GM19023 (cell line): ENCODE measurements around the gene MED1.
"Not testable (repeated sequence)": the region's sequence is repeated elsewhere in the genome, so short reads cannot be mapped to it uniquely, and the experiment has no call there.

Experiments
- ATAC-seq: cut with Tn5 transposase; IDR thresholded peaks from one replicate; pipeline ENCODE4 v1.9.1; 2021; ENCODE audit warnings: mild to moderate bottlenecking, moderate library complexity; ENCODE audit not compliant: unreplicated experiment

The MED1 gene, protein sequence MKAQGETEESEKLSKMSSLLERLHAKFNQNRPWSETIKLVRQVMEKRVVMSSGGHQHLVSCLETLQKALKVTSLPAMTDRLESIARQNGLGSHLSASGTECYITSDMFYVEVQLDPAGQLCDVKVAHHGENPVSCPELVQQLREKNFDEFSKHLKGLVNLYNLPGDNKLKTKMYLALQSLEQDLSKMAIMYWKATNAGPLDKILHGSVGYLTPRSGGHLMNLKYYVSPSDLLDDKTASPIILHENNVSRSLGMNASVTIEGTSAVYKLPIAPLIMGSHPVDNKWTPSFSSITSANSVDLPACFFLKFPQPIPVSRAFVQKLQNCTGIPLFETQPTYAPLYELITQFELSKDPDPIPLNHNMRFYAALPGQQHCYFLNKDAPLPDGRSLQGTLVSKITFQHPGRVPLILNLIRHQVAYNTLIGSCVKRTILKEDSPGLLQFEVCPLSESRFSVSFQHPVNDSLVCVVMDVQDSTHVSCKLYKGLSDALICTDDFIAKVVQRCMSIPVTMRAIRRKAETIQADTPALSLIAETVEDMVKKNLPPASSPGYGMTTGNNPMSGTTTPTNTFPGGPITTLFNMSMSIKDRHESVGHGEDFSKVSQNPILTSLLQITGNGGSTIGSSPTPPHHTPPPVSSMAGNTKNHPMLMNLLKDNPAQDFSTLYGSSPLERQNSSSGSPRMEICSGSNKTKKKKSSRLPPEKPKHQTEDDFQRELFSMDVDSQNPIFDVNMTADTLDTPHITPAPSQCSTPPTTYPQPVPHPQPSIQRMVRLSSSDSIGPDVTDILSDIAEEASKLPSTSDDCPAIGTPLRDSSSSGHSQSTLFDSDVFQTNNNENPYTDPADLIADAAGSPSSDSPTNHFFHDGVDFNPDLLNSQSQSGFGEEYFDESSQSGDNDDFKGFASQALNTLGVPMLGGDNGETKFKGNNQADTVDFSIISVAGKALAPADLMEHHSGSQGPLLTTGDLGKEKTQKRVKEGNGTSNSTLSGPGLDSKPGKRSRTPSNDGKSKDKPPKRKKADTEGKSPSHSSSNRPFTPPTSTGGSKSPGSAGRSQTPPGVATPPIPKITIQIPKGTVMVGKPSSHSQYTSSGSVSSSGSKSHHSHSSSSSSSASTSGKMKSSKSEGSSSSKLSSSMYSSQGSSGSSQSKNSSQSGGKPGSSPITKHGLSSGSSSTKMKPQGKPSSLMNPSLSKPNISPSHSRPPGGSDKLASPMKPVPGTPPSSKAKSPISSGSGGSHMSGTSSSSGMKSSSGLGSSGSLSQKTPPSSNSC (N-terminal part only)

DNA sequence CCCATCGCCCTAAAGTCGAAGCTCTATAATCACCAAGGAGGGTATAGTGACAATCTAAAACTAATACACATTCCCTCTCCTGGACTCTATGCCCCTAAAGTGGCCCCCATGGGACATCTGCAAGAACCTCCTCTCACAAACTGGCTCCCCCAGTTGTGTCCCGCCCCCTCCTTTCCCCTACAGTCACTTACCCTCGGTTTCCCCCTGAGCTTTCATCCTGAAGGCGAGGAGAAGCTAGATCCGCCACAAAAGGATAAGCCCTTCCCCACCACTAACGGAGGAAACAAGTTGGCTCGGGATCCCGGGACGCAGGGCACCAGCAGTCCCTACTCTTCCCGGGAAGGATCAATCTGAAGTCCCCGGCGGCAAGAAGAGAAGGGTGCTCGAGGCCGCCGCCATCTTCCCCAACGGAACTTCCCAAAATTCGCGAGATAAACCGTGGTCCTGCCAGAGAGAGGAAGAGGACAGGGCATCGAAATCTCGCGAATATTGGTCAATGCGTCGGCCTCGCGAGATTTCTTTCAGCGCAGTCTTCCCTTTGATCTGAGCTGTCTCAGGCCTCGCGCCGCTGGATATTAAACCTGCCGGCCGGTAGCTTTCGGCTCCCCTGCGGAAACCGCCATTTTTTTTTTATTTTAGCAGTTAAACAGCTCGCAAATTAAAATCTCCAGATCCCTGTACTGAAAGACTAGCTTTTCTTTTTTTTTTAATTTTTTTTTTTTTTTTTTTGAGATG lies at the start of gene MED1:
MED1 (minus strand) TSS at position 417 of the 735 bp plus-strand sequence; CDS start at position 216, 201 bp downstream.
- peak; percentile 93 for ATAC-seq

GRCh38 chr17:39496921-39497320 lies 45.9 kb upstream of the MED1 start:
- ATAC-seq = not testable (repeated sequence)

DNA sequence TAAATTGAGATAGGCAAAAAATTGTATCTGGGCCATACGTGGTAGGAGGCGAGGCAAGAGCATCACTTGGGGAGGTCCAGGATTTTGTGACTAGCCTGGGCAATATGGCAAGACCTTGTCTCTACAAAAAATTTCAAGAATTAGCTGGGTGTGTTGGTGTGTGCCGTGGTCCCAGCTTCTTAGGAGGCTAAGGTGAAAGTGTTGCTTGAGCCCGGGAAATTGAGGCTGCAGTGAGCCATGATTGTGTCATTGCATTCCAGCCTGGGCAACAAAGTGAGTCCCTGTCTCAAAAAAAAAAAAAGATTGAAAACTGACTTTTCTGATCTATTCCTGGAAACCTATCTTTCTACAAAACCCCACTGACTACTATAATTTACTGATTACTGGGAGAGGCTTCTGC lies 36.9 kb upstream of the MED1 start:
- ATAC-seq = no peak

GRCh38 chr17:39487490-39487889 lies 36.4 kb upstream of the MED1 start:
- ATAC-seq = not testable (repeated sequence)

GRCh38 chr17:39486242-39486641 lies 35.2 kb upstream of the MED1 start:
- no peak for ATAC-seq

GRCh38 chr17:39485555-39485954 lies 34.5 kb upstream of the MED1 start:
- ATAC-seq = no peak

DNA sequence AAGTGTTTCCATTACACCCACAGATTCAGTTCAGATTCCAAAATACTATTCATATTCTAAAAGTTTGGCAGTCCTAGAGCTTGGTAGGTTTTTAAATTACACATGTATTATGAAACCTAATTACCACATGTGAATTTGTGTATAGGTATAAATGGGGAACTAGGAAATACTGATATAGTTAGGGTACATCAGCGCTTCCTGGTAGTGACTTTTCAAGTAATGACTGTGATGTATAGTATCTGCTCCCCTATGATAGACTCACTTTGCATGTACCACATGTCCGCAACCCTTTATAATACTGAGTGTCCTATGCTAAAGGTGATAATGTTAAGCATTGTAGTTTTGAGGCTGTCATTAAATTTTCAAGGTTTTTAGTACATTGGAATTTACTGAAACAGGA lies 33.1 kb upstream of the MED1 start:
- ATAC-seq = no peak

DNA sequence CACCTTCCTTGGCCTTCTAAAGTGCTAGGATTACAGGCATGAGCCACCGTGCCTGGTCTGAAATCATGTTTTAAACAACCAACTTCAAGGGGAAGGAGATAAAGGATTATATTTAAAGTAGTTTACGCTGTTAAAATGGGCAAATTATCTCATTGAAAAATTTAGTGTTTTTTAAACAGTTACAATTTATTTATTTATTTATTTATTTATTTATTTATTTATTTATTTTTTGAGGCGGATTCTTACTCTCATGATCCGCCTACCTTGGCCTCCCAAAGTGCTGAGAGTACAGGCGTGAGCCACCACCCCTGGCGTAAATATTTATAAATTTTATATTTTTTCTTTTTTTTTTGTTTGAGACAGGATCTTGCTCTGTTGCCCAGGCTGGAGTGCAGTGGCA lies 32.4 kb upstream of the MED1 start:
- no peak for ATAC-seq

DNA sequence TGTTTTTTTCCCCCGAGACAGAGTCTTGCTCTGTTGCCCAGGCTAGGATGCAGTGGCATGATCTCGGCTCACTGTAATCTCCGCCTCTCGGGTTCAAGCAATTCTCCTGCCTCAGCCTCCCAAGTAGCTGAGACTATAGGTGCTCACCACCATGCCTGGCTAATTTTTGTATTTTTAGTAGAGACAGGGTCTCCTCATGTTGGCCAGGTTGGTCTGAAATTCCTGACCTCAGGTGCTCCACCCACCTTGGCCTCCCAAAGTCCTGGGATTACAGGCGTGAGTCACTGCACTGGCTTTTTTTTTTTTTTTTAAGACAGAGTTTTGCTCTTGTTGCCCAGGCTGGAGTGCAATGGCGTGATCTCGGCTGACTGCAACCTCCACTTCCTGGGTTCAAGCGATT lies 28.6 kb upstream of the MED1 start:
- not testable (repeated sequence) for ATAC-seq

- ATAC-seq = no peak
Measured at GRCh38 chr17:39473310-39473709, 22.2 kb upstream of the MED1 start.

- ATAC-seq = not testable (repeated sequence)
Measured at GRCh38 chr17:39468610-39469009, 17.5 kb upstream of the MED1 start.

- ATAC-seq = not testable (repeated sequence)
Measured at GRCh38 chr17:39464639-39465181, 13.6 kb upstream of the MED1 start.

- ATAC-seq = no peak
Measured at GRCh38 chr17:39462631-39463375, 11.7 kb upstream of the MED1 start.

DNA sequence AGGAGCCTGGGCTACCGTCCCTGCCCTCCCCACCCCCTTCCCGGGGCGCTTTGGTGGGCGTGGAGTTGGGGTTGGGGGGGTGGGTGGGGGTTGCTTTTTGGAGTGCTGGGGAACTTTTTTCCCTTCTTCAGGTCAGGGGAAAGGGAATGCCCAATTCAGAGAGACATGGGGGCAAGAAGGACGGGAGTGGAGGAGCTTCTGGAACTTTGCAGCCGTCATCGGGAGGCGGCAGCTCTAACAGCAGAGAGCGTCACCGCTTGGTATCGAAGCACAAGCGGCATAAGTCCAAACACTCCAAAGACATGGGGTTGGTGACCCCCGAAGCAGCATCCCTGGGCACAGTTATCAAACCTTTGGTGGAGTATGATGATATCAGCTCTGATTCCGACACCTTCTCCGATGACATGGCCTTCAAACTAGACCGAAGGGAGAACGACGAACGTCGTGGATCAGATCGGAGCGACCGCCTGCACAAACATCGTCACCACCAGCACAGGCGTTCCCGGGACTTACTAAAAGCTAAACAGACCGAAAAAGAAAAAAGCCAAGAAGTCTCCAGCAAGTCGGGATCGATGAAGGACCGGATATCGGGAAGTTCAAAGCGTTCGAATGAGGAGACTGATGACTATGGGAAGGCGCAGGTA lies 11.0 kb upstream of the MED1 start:
- ATAC-seq = no peak

DNA sequence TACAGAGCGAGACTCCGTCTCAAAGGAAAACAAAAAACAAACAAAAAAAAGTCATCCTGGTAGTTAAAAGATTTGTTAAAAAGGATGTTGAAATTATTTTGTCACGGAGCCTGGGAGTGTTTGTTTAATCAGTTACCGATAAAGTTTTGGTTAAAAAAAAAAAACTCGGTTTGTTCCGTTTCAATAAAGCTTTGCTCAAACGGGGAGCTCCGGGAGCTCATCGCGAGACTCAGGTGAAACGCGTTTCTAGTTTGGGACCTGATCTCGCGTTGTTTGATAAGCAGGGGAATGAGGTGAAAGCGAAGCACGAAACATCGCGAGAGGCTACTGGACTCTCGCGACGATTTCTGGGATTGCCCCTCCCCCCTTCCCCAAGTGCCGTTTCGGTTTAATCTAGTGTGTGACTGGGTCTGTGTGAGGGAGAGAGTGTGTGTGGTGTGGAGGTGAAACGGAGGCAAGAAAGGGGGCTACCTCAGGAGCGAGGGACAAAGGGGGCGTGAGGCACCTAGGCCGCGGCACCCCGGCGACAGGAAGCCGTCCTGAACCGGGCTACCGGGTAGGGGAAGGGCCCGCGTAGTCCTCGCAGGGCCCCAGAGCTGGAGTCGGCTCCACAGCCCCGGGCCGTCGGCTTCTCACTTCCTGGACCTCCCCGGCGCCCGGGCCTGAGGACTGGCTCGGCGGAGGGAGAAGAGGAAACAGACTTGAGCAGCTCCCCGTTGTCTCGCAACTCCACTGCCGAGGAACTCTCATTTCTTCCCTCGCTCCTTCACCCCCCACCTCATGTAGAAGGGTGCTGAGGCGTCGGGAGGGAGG lies 10.3 kb upstream of the MED1 start, which contains the start of gene CDK12:
CDK12 (plus strand) TSS at position 374 of the 813 bp plus-strand sequence. CDS start 586 bp downstream, outside the sequence.
- ATAC-seq = peak; percentile 71

GRCh38 chr17:39455919-39456318 lies 4.9 kb upstream of the MED1 start:
- no peak for ATAC-seq

GRCh38 chr17:39450051-39450450 lies 1.0 kb downstream of the MED1 start:
- no peak for ATAC-seq

- no peak for ATAC-seq
Measured at GRCh38 chr17:39447561-39447960, 3.5 kb downstream of the MED1 start.
